Activated T-helper 2 cell treated with anti-CD3 and anti-CD28 coated beads, Interferon-gamma antibody, Interleukin-2, Interleukin-4, amounts not matched to agents 10 μg/mL and 5 μg/mL and 100 μg/mL, durations not matched to agents 14 hours and 24 hours and 36 hours (primary cell): ENCODE results near the gene MARVELD2. TPM values are rescaled to one million over a fixed set of nuclear protein-coding genes. Genes with fewer than 3 reads are reported as not detected.

ENCODE experiments used
- DNase-seq: peaks from one replicate; pipeline ENCODE4 v3.0.0; 2021; ENCODE audit warnings: low spot score
- H3K27ac Mint-ChIP-seq: one replicate; pipeline ENCODE4 v1.8.0; 2021; ENCODE audit warnings: mixed read lengths
- H3K27me3 Mint-ChIP-seq: one replicate; pipeline ENCODE4 v1.8.0; 2021; ENCODE audit warnings: low read depth, mixed read lengths
- H3K36me3 Mint-ChIP-seq: one replicate; pipeline ENCODE4 v1.8.0; 2021; ENCODE audit warnings: low read depth, mixed read lengths
- H3K4me1 Mint-ChIP-seq: one replicate; pipeline ENCODE4 v1.8.0; 2021; ENCODE audit warnings: low read depth, mixed read lengths
- H3K4me3 Mint-ChIP-seq: one replicate; pipeline ENCODE4 v1.8.0; 2021; ENCODE audit warnings: low read depth, mild to moderate bottlenecking, moderate library complexity, mixed read lengths
- H3K9me3 Mint-ChIP-seq: one replicate; pipeline ENCODE4 v1.8.0; 2021; ENCODE audit warnings: mixed read lengths
- intact Hi-C: fragments of 100-400 bp; cut with micrococcal nuclease; formaldehyde crosslinking; loops from one replicate; pipeline ENCODE4 v1.15.1; 2023
- total RNA-seq: library from RNA; stranded (reverse); gene quantifications from 2 replicates; pipeline ENCODE4 v1.2.3, GENCODE V29; 2022

The MARVELD2 gene
- total RNA-seq, 1 donor from 2014 or later = 0.16 TPM

- H3K4me1 Mint-ChIP-seq = peaks cover 3% of the 10 kb centered on the region
- H3K27me3 Mint-ChIP-seq = peaks cover 60% of the 10 kb centered on the region
- no peak overlapping the region for H3K4me3 Mint-ChIP-seq
- H3K27ac Mint-ChIP-seq = no peak overlapping the region
- no peak for DNase-seq
- H3K9me3 Mint-ChIP-seq = no peaks in the 10 kb centered on the region
- intact Hi-C loops = no loop called here
- no peaks in the 10 kb centered on the region for H3K36me3 Mint-ChIP-seq
These were observed 76.1 kb downstream of the MARVELD2 start for GRCh38 chr5:69491027-69491426.

- peak overlapping the region; percentile 33 for H3K4me3 Mint-ChIP-seq
- H3K9me3 Mint-ChIP-seq = no peaks in the 10 kb centered on the region
- peaks cover 62% of the 10 kb centered on the region for H3K27me3 Mint-ChIP-seq
- H3K4me1 Mint-ChIP-seq = peaks cover 3% of the 10 kb centered on the region
- no peaks in the 10 kb centered on the region for H3K36me3 Mint-ChIP-seq
- no peak for DNase-seq
- H3K27ac Mint-ChIP-seq = no peak overlapping the region
- intact Hi-C loops = no loop called here
These were observed 77.0 kb downstream of the MARVELD2 start for GRCh38 chr5:69491838-69492390.

GRCh38 chr5:69492391-69492922, 77.5 kb downstream of the MARVELD2 start, which contains the start of gene OCLN:
OCLN (plus strand) TSS chr5:69492790; CDS start chr5:69504245, 11,455 bp downstream.
- Mint-ChIP-seq H3K4me1 (peaks cover 3% of the 10 kb centered on the region), H3K27ac (no peak within 1 kb of the TSS), H3K36me3 (no peaks in the 10 kb centered on the region), H3K9me3 (no peaks in the 10 kb centered on the region), H3K4me3 (peak within 1 kb of the TSS; percentile 79), H3K27me3 (peaks cover 63% of the 10 kb centered on the region)
- DNase-seq = peak; percentile 8
- intact Hi-C loops = no loop called here

- Mint-ChIP-seq H3K27me3 (peaks cover 63% of the 10 kb centered on the region), H3K27ac (no peak overlapping the region), H3K4me1 (peaks cover 3% of the 10 kb centered on the region), H3K4me3 (peak overlapping the region; percentile 79), H3K9me3 (no peaks in the 10 kb centered on the region), H3K36me3 (no peaks in the 10 kb centered on the region)
- DNase-seq = no peak
- intact Hi-C loops = no loop called here
These were observed 78.0 kb downstream of the MARVELD2 start for GRCh38 chr5:69492923-69493395.

- H3K4me3 Mint-ChIP-seq = peak overlapping the region; percentile 79
These were observed 78.6 kb downstream of the MARVELD2 start for GRCh38 chr5:69493396-69494133.

More at GRCh38 chr5:69493396-69494133, 78.6 kb downstream of the MARVELD2 start:
- intact Hi-C loops = no loop called here
- H3K4me1 Mint-ChIP-seq = peaks cover 3% of the 10 kb centered on the region
- H3K27me3 Mint-ChIP-seq = peaks cover 62% of the 10 kb centered on the region
- no peaks in the 10 kb centered on the region for H3K36me3 Mint-ChIP-seq
- H3K27ac Mint-ChIP-seq = no peak overlapping the region
- no peak for DNase-seq
- H3K9me3 Mint-ChIP-seq = no peaks in the 10 kb centered on the region

Other genes starting within 250 kb of the MARVELD2 start
- 152 and 164 TPM in 2 replicates for gene CCNB1, start 248.0 kb upstream of the MARVELD2 start, total RNA-seq
- gene CENPH, start 225.5 kb upstream of the MARVELD2 start, total RNA-seq = 35.3 and 37.0 TPM in 2 replicates
- 46.0 and 49.4 TPM in 2 replicates for gene CDK7, start 180.2 kb upstream of the MARVELD2 start, total RNA-seq
- gene CCDC125, start 82.3 kb upstream of the MARVELD2 start, total RNA-seq = 10.0 and 10.1 TPM in 2 replicates
- gene AK6, start 45.6 kb upstream of the MARVELD2 start, total RNA-seq = 59.8 and 60.1 TPM in 2 replicates
- 58.0 and 63.2 TPM in 2 replicates for gene TAF9, start 45.6 kb upstream of the MARVELD2 start, total RNA-seq
- gene RAD17, start 45.3 kb upstream of the MARVELD2 start, total RNA-seq = 24.7 and 28.0 TPM in 2 replicates
- gene OCLN, start 77.7 kb downstream of the MARVELD2 start, total RNA-seq = 0.11 and 0.21 TPM in 2 replicates
- 49.5 and 49.7 TPM in 2 replicates for gene GTF2H2C, start 145.1 kb downstream of the MARVELD2 start, total RNA-seq